GM10266 (cell line): ENCODE results near the gene C4orf17.
A peak's percentile ranks its signal among the peaks of the same experiment; 100 is the strongest.

Experiments
- DNase-seq: peaks from one replicate; pipeline ENCODE4 v3.0.0; 2012; ENCODE audit errors: extremely low spot score
- CTCF ChIP-seq: IDR thresholded peaks from 2 replicates; pipeline ENCODE4 v1.5.1; 2012; ENCODE audit warnings: mild to moderate bottlenecking, low read depth; ENCODE audit not compliant: control insufficient read depth, insufficient read depth; ENCODE audit errors: missing control alignments

The C4orf17 gene

GRCh38 chr4:99510721-99511120 is at the start of gene C4orf17:
Gene C4orf17, plus strand, starts transcription at chr4:99511021. Its CDS starts 2,061 bp downstream, at chr4:99513082.
- DNase-seq, result no peak
- no peak for TF ChIP-seq CTCF

GRCh38 chr4:99461623-99462401 is 49.0 kb upstream of the C4orf17 start:
- DNase-seq, result no peak
- no peak for TF ChIP-seq CTCF

GRCh38 chr4:99462875-99463464 is 47.9 kb upstream of the C4orf17 start:
- peak; percentile 61 for DNase-seq
- peak; percentile 81 for TF ChIP-seq CTCF

GRCh38 chr4:99463566-99463965 is 47.3 kb upstream of the C4orf17 start:
- no peak for TF ChIP-seq CTCF
- DNase-seq, result no peak

GRCh38 chr4:99467887-99468286 is 42.9 kb upstream of the C4orf17 start:
- no peak for TF ChIP-seq CTCF
- DNase-seq, result no peak

DNA sequence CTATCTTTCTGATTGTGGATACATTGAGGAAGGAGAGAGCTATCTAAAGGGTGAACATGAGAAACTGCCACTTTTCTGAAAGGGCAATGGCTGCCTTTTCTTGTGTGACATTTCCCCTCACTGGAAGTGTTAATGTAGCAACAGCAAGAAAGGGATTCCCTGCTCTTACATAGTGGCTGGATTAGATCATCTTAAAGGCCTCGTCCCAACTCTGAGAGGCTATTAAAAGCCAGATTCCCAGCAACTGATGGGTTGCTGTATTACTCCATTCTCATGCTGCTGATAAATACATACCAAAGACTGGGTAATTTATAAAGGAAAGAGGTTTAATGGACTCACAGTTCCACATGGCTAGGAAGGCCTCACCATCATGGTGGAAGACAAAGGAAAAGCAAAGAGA is 41.9 kb upstream of the C4orf17 start:
- TF ChIP-seq CTCF, result no peak
- DNase-seq, result no peak

DNA sequence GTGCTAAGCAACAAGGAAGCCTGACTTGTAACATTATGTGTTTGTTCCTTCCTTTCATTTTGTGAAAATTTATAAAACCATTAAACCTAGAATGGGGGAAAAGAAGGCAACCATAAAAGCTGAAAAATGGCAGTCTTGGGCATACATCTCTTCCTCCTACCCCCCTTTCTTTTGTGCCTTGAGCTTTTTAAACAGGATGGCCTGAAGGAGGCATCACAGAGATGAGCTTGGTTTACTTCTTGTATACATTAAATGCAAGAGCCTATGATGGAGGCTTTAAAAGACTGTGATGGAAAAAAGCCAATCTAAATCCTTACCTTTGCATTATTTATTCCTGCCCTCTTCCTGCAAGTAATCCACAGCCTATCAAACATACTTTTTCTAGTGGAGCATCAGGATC is 39.5 kb upstream of the C4orf17 start:
- TF ChIP-seq CTCF, result no peak
- no peak for DNase-seq
